Astrocyte (in vitro differentiated cells and primary cell): ENCODE measurements around the gene KIF7. TPM values are rescaled to one million over a fixed set of nuclear protein-coding genes. Genes with fewer than 3 reads are reported as not detected.

Experiments used
- DNase-seq: peaks from one replicate; pipeline ENCODE4 v3.0.0-alpha.2; 2010; ENCODE audit warnings: low read depth
- FAIRE-seq: peaks from 2 replicates; lab custom pipeline; 2011; peaks lifted over from hg19 to GRCh38; lab: Jason Lieb, UNC
- H2AFZ ChIP-seq: 2 replicates; pipeline ENCODE4 v1.6.0; 2012; ENCODE audit warnings: low read depth, low read length, inconsistent platforms
- H3K27ac ChIP-seq: 2 replicates; pipeline ENCODE4 v1.5.1; 2011; ENCODE audit warnings: low read depth, low read length, inconsistent platforms
- H3K27me3 ChIP-seq: 2 replicates; pipeline ENCODE4 v1.6.0; 2011; ENCODE audit warnings: low read length, inconsistent platforms; ENCODE audit not compliant: insufficient read depth
- H3K36me3 ChIP-seq: 2 replicates; pipeline ENCODE4 v1.5.1; 2011; ENCODE audit warnings: low read length, inconsistent platforms; ENCODE audit not compliant: insufficient read depth
- H3K4me1 ChIP-seq: 2 replicates; pipeline ENCODE4 v1.5.1; 2011; ENCODE audit warnings: low read length, inconsistent platforms; ENCODE audit not compliant: insufficient read depth
- H3K4me2 ChIP-seq: 2 replicates; pipeline ENCODE4 v1.6.0; 2012; ENCODE audit warnings: low read length, inconsistent platforms
- H3K4me3 ChIP-seq: 2 replicates; pipeline ENCODE4 v1.5.1; 2011; ENCODE audit warnings: low read depth, mild to moderate bottlenecking, low read length, inconsistent platforms; ENCODE audit not compliant: insufficient read depth
- H3K79me2 ChIP-seq: 2 replicates; pipeline ENCODE4 v1.6.0; 2012; ENCODE audit warnings: mild to moderate bottlenecking, low read length, inconsistent platforms; ENCODE audit not compliant: insufficient read depth
- H3K9ac ChIP-seq: 2 replicates; pipeline ENCODE4 v1.6.0; 2012; ENCODE audit warnings: mild to moderate bottlenecking, low read length, inconsistent platforms
- H3K9me3 ChIP-seq: 2 replicates; pipeline ENCODE4 v1.5.1; 2012; ENCODE audit warnings: low read depth, mild to moderate bottlenecking, low read length, inconsistent platforms; ENCODE audit not compliant: insufficient read depth
- H4K20me1 ChIP-seq: 2 replicates; pipeline ENCODE4 v1.6.0; 2012; ENCODE audit warnings: low read length, inconsistent platforms; ENCODE audit not compliant: insufficient read depth
- H3K27ac Mint-ChIP-seq: one replicate; pipeline ENCODE4 v1.8.0; 2021; ENCODE audit warnings: mild to moderate bottlenecking, mixed read lengths; ENCODE audit not compliant: unreplicated experiment
- H3K27me3 Mint-ChIP-seq: one replicate; pipeline ENCODE4 v1.8.0; 2021; ENCODE audit warnings: low read depth, mixed read lengths; ENCODE audit not compliant: unreplicated experiment
- H3K36me3 Mint-ChIP-seq: one replicate; pipeline ENCODE4 v1.8.0; 2021; ENCODE audit warnings: low read depth, mixed read lengths; ENCODE audit not compliant: unreplicated experiment
- H3K4me1 Mint-ChIP-seq: one replicate; pipeline ENCODE4 v1.8.0; 2021; ENCODE audit warnings: low read depth, mixed read lengths; ENCODE audit not compliant: unreplicated experiment
- H3K4me3 Mint-ChIP-seq: one replicate; pipeline ENCODE4 v1.8.0; 2021; ENCODE audit warnings: mild to moderate bottlenecking, moderate library complexity, mixed read lengths; ENCODE audit not compliant: unreplicated experiment
- H3K9me3 Mint-ChIP-seq: one replicate; pipeline ENCODE4 v1.8.0; 2021; ENCODE audit warnings: mild to moderate bottlenecking, mixed read lengths; ENCODE audit not compliant: unreplicated experiment
- CTCF ChIP-seq: IDR thresholded peaks from 2 replicates; pipeline ENCODE4 v1.5.1; 2011; ENCODE audit warnings: low read depth, mild to moderate bottlenecking, inconsistent platforms, low read length, moderate library complexity; ENCODE audit not compliant: insufficient read depth
- EZH2 ChIP-seq: IDR thresholded peaks from 2 replicates; pipeline ENCODE4 v1.6.1; 2012; ENCODE audit warnings: mild to moderate bottlenecking, low read length, inconsistent platforms; ENCODE audit not compliant: insufficient read depth
- total RNA-seq: library from RNA; stranded (reverse); gene quantifications from 2 replicates; pipeline ENCODE4 v1.2.1, GENCODE V29; 2021

KIF7 gene
- total RNA-seq, 1 donor from 2014 or later = 5.1 TPM

- no peak for FAIRE-seq
Measured at GRCh38 chr15:89614164-89614563, 41.1 kb downstream of the KIF7 start.

GRCh38 chr15:89613031-89613430 lies 42.2 kb downstream of the KIF7 start:
- peaks cover 9% of the 10 kb centered on the region for H3K9me3 Mint-ChIP-seq
- H3K27me3 ChIP-seq = no peaks in the 10 kb centered on the region
- H3K4me2 ChIP-seq = no peak overlapping the region
- TF ChIP-seq EZH2 (no peak), CTCF (no peak)
- no peak overlapping the region for H3K4me3 ChIP-seq
- peaks cover 7% of the 10 kb centered on the region for H3K36me3 Mint-ChIP-seq
- no peaks in the 10 kb centered on the region for H3K4me1 ChIP-seq
- H3K79me2 ChIP-seq = no peaks in the 10 kb centered on the region
- DNase-seq (no peak), FAIRE-seq (no peak)
- no peak overlapping the region for H2AFZ ChIP-seq
- H3K27ac Mint-ChIP-seq = no peak overlapping the region
- peaks cover 8% of the 10 kb centered on the region for H3K36me3 ChIP-seq
- peaks cover 2% of the 10 kb centered on the region for H3K4me1 Mint-ChIP-seq
- H3K9ac ChIP-seq = no peak overlapping the region
- H4K20me1 ChIP-seq = no peaks in the 10 kb centered on the region
- H3K4me3 Mint-ChIP-seq = no peak overlapping the region
- no peaks in the 10 kb centered on the region for H3K9me3 ChIP-seq
- no peaks in the 10 kb centered on the region for H3K27me3 Mint-ChIP-seq
- no peak overlapping the region for H3K27ac ChIP-seq

More at GRCh38 chr15:89614164-89614563, 41.1 kb downstream of the KIF7 start:
- Histone ChIP-seq H3K79me2 (no peaks in the 10 kb centered on the region), H2AFZ (no peak overlapping the region), H3K9ac (no peak overlapping the region), H3K4me3 (no peak overlapping the region), H3K27me3 (no peaks in the 10 kb centered on the region), H3K4me1 (no peaks in the 10 kb centered on the region), H3K36me3 (peaks cover 8% of the 10 kb centered on the region), H3K9me3 (no peaks in the 10 kb centered on the region), H4K20me1 (no peaks in the 10 kb centered on the region), H3K4me2 (no peak overlapping the region), H3K27ac (no peak overlapping the region)
- Mint-ChIP-seq H3K27me3 (no peaks in the 10 kb centered on the region), H3K9me3 (peaks cover 9% of the 10 kb centered on the region), H3K36me3 (peaks cover 7% of the 10 kb centered on the region), H3K27ac (no peak overlapping the region), H3K4me3 (no peak overlapping the region), H3K4me1 (peaks cover 2% of the 10 kb centered on the region)
- no peak for TF ChIP-seq EZH2
- TF ChIP-seq CTCF = no peak
- no peak for DNase-seq

DNA sequence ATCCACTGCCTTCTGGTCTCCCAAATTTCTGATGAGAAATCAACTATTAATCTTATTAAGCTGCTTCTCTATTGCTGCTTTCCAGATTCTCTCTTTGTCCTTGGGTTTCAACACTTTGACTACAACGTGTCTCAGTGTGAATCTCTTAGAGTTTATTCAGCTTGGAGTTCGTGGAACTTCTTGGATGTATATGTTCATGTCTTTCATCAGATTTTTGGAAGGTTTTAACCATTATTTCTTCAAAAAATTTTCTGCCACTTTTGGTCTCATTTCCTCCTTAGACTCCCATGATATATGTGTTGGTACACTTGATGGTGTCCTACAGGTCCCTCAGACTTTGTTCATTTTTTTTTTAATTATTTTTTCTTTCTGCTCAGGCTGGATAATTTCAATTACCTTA lies 44.0 kb downstream of the KIF7 start:
- H3K27ac ChIP-seq = no peak overlapping the region
- H3K27me3 Mint-ChIP-seq = no peaks in the 10 kb centered on the region
- no peaks in the 10 kb centered on the region for H3K27me3 ChIP-seq
- H3K4me1 Mint-ChIP-seq = peaks cover 2% of the 10 kb centered on the region
- H3K27ac Mint-ChIP-seq = no peak overlapping the region
- peaks cover 9% of the 10 kb centered on the region for H3K9me3 Mint-ChIP-seq
- no peaks in the 10 kb centered on the region for H3K79me2 ChIP-seq
- H2AFZ ChIP-seq = no peak overlapping the region
- H4K20me1 ChIP-seq = no peaks in the 10 kb centered on the region
- no peak overlapping the region for H3K4me3 Mint-ChIP-seq
- FAIRE-seq (no peak), DNase-seq (no peak)
- H3K9me3 ChIP-seq = no peaks in the 10 kb centered on the region
- TF ChIP-seq CTCF (no peak), EZH2 (no peak)
- no peak overlapping the region for H3K9ac ChIP-seq
- H3K4me2 ChIP-seq = no peak overlapping the region
- no peak overlapping the region for H3K4me3 ChIP-seq
- peaks cover 11% of the 10 kb centered on the region for H3K36me3 ChIP-seq
- no peaks in the 10 kb centered on the region for H3K4me1 ChIP-seq
- H3K36me3 Mint-ChIP-seq = peaks cover 6% of the 10 kb centered on the region
